NCI-H2227 treated with DMSO at 0.1 percent for 48 hours (cell line): Measurements from ENCODE around the gene RNF181.
"Not testable (repeated sequence)": the region's sequence is repeated elsewhere in the genome, so short reads cannot be mapped to it uniquely, and the experiment has no call there.

Source experiments
- DNase-seq: peaks from one replicate; lab custom pipeline; 2025; lab: John Stamatoyannopoulos, UW

Gene RNF181, protein sequence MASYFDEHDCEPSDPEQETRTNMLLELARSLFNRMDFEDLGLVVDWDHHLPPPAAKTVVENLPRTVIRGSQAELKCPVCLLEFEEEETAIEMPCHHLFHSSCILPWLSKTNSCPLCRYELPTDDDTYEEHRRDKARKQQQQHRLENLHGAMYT

DNA sequence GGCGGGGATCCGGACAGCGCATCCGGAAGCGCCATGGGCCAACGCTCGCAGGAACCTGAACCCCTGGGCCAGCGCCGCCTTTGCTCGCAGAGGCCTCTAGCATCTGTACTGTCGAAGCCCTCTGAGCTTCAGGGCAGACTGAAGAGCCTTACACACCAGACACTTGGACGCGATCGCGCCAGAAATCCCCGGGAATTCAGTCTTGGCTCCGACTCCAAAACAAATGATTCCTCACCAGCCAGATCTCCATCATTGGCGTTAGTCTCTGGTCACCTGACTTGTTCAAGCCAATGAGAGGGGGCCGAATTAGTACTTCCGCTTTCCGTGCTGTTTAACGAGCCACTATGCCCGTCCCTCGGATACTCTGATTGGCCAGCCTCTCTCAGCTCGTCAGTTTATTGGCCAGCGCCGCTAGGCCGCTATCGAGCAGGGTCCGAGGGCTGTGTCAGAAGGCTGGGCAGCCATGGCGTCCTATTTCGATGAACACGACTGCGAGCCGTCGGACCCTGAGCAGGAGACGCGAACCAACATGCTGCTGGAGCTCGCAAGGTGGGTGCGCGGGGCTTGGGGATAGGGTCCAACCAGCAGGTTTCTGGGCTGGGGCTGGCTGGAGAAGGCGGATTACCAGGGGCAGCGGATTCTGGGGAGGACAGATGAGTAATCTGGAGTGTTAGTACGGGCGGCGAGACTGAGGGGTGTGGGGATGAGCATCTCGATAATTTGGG lies at the start of gene RNF181:
Gene RNF181, plus strand, starts transcription at position 445 of the 725 bp plus-strand sequence. Its CDS starts 19 bp downstream, at position 464.
- peak; percentile 98 for DNase-seq

DNA sequence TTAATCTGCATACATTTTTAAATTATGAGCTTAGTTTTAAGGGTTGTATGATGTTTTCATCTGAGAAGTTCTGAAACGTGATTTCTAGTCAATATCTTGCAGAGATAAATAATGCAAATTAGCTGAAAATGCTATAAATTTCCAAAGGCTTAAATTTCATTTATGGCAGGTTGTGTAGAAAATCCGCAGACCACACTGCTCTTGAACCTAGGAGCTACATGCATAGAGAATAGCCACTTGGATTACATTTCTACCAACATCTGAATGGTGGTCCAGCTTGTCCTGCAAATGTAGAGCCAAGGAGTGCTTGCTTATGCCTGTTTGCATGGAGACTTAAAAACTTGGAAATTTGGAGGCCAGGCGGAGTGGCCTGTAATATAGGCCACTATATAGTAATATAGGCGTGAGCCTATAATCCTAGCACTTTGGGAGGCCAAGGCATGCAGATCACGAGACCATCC lies 49.7 kb upstream of the RNF181 start:
- DNase-seq, result no peak

DNA sequence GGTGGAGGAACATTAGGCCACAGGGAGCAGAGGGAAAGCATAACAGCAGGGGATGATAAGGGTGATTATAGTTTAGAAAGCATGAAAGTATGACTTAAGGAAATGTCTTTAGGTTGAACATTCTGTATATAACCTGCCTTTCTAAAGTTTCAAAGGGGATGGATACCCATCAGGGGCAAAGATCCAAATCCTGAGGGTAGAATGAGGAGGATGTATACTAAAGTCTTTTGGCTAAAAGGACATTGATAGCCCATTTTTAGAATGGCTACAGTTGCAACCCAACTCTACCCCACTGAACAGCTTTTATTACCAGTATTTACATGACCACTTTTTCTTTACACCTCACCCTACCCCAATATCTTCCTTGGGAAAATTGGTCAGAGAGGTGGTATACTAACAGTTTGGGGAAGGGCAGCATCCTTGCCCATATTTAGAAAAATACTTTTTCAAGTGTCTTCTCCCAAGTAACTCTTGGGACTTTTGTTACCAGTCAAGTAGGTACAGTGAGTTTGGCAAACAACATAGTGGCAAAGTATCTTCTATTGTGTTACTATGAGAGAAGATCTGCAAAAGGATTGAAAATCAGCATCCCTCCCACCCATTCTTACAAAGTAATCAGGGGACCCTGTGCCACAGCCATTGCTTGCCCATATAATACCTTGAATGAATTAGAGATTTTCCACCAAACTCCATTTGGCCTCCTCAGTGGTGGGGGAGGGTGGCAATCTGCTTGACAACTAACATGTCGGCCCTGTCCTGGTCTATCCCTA lies 48.3 kb upstream of the RNF181 start:
- no peak for DNase-seq

DNA sequence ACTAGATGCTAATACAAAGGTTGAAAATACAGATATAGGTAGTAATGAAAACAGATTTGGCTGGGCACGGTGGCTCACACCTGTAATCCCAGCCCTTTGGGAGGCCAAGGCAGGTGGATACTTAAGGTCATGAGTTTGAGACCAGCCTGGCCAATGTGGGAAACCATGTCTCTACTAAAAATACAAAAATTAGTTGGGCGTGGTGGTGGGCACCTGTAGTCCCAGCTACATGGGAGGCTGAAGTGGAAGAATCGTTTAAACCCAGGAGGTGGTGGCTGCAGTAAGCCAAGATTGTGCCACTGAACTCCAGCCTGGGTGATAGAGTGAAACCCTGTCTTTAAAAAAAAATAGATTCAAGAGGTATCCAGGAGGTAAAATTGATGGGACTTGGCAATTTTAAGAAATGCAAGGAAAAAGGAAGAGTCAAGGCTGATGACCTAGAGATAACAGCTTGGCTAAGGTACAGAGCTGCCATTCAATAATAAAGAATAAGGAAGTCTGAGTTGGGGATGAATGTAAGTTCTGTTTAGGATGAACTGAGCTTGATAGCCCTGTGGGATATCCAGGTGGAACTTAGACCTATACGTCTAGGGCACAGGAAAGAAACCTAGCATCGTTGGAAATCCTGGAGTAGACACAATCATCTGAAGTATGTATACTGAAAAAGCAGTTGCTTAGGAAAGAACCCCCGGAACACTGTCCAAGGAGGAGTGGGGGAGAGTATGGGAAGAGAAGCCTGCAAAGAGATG lies 47.5 kb upstream of the RNF181 start:
- no peak for DNase-seq

DNA sequence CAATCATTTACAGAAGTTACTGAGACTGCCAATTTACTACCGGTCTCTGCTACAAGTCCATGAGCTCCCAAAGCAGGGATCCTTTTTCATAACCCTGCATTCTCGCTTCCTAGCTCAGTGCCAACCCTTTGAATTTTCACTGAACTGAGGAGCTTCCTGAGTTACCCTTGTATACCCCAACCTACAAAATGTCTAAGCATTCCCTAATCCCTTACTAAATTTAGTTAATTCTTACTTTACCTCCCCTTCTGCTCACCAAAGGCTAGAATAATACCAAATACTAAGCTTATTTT lies 47.0 kb upstream of the RNF181 start:
- DNase-seq, result no peak

DNA sequence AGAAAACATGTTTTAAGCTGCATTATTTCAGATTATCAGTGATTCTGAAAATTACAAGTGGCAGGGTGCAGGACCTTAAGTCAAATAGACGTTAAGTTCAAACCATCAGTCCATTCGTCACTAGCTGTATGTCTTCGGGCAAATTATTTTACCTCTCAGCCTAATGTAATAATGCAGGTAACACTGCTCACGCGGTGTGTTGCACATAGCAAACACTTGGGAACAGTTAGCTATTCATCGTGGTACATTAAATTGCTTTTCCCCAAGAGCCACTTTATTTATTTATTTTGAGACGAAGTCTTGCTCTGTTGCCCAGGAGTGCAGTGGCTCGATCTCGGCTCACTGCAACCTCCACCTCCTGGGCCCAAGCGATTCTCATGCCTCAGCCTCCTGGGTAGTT lies 46.5 kb upstream of the RNF181 start:
- no peak for DNase-seq

DNA sequence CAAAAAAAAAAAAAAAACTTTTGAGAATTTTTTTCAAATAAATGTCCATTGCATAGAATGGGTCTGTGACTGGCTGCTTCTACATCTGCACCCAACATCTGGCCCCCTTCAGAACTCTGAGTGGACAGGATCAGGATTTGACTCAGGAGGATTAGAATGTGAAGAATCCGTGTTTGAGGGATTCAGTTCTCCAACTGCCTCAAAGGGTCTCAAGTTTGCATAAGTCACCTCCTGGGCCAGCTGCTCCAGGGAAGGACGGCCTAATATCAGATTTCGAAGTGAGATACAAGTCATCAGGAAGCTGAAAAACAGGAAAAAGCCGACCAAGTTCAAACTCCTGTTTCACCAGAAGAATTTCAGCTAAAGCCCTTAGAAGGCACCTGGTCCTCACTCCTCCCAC lies 45.7 kb upstream of the RNF181 start:
- no peak for DNase-seq

DNA sequence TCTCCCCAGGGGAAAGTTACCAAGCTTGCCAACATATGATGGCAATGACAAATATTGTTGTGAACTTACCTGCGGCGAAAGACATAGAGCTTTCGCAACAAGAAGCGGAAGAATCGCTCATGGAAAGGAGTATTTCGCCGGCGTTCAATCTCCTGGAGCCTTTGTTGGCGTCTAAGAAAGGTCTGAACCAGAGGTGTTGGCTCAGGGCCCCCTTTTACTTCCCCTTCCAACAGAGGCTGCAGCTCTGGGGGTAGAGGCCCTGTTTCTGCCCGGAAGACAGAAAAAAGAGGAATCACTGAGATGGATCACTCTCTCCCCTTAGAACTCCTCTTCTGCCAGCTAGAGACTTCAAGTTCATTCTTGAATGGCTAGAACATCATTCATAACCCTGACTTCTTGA lies 45.1 kb upstream of the RNF181 start:
- DNase-seq, result no peak

DNA sequence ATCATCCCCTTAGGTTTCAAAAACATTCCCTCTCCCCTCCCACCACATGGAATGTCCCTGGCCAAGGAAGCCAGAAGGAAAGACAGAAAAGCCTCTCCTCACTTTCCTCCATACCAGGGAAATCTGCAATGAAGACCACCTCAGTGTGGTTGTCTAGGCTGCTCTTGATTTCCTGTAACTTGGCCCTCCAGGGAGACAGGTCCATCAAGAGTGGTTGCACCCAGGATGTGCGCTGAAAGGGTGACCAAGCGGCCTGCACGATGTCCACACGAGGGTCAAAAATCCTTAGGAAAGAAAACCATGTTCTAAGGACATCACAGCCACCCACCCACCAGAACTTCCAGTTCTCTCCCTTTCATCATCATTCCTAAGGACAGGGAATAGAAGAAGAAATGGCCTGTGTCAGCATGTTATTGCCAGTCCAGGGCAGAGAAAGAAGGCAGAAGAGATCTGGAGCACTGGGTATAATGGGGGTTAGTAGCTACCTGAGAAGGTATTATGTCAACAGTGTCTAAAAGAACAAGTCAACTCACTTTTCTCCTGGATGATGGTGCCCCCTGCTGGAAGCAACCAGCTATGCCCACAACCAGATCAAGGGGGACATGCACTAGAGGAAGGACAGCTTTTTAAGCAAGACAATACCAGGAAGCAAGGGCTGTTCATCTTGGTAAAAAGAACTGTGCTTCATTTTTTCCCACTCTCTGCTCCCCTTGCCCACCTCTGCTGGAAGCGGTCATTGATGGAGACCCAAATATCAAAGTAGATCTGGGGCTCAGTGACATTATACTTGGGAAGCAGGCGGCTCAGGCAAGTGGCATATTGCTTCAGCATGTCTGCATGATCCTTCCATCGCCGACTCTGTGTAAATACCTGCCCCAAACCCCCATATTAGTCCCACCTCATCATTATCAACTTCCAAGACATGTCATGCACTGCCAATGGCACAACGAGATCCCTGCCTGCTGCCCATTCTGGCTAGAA lies 43.6 kb upstream of the RNF181 start:
- DNase-seq, result peak; percentile 80

DNA sequence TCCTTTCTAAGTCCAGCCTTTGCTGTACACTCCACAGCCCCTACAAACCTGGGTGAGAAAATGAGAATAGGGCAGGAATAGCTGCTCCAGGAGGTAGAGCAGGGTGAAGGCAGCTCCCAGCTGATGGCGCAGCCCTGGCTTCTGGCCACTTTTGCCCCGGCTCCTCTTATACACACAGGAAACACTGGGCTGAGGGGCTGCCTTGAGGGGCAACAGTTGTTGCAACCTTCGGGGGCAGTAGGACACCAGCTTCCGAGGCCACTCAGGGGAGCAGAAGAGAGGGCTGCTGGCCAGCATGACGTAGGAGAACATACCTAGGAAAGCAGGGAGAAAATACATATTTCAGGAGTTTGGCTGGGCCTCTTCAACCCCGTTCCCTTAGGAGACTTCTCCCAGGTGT lies 42.4 kb upstream of the RNF181 start:
- DNase-seq, result no peak

DNA sequence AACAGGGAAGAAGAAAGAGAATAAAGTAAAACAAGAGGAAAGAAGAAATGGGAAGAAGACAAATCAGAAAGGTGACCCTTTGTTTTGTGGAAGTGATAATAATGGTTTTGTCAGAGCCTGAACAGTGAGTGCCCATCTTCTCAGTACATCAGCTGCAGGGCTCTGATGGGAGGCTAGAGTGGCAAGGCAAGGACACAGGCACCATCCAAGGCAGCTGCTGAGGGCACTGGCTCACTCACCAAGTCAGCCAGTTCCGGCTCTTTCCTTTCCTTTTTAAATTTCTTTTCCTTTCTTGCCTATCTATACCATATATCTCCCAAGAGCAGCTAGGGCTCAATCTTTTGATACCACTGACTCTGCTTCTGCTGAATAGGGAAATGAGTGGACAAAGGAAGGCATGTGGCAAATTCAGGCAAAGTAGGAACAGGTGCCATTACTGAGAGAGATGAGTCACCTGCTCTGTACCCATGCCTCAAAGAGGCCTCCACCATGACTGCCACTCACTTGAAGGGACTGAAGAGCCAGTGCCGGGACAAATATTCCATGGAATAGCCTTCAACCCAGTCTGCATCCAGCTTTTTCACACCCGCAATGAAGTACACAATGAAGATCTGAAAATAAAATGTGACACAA lies 40.4 kb upstream of the RNF181 start:
- DNase-seq, result no peak

DNA sequence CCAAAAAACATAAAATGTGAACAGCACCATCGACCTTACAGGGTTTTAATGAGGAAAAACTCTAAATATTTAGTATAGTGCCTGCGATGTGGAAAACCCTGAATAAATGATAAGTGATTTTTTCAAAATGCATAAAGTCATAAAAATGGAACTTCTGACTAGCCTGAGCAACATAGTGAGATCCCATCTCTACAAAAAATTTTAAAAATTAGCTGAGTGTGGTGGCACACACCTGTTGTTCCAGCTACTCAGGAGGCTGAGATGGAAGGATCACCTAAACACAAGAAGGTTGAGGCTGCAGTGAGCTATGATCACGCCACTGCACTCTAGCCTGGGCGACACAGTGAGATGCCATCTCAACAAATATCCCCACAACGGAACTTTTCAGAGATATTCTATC lies 38.4 kb upstream of the RNF181 start:
- DNase-seq, result no peak

DNA sequence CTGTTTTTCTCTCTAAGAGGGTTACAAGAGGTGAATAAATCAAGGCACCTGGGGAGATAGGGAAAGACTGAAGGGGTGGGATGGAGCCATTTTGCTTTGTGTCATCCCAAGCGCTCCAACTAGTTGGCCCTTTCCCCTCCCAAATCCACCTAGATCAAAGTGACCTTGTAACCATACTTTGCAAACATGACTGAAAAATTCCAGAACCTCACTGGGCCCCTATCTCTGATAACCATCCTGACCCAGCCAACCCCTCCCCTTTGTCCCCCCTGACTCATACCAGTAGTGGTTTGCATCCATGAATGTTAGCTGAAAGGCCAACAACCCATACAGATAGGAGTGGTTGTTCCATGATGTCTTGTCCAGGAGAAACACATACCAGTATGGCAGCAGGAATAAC lies 37.4 kb upstream of the RNF181 start:
- DNase-seq, result no peak

DNA sequence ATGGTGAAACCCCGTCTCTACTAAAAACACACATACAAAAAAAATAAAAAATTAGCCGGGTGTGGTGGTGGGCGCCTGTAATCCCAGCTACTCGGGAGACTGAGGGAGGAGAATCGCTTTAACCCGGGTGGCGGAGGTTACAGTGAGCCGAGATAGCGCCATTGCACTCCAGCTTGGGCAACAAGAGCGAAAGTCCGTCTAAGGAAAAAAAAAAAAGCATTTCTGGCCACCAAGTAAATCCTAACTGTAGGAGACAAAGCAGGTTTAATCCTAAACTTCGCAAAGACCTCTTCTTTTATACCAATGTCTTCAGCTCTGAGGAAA lies 35.2 kb upstream of the RNF181 start:
- not testable (repeated sequence) for DNase-seq

DNA sequence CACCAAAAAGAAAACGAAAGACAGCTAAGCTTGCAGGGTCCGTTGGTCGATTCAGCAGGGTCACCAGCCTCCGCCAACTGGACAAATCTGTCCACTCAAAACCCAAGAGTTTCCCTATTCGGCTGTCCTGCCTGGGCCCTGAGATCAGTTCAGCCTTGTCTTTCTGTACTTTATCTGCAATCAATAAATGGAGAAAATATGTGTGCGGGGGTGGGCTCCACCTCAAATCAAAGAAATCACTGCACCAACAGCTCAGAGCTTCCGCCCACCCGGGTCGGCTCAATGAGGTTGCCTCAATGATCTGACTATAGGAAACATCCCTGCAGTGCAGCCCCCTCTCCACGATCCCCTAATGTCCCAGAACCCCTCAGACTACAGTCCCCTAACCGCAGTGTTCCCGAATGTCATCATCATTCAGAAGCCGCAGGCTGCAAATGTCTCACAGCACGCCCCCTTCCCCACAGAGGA lies 34.7 kb upstream of the RNF181 start:
- DNase-seq, result no peak

DNA sequence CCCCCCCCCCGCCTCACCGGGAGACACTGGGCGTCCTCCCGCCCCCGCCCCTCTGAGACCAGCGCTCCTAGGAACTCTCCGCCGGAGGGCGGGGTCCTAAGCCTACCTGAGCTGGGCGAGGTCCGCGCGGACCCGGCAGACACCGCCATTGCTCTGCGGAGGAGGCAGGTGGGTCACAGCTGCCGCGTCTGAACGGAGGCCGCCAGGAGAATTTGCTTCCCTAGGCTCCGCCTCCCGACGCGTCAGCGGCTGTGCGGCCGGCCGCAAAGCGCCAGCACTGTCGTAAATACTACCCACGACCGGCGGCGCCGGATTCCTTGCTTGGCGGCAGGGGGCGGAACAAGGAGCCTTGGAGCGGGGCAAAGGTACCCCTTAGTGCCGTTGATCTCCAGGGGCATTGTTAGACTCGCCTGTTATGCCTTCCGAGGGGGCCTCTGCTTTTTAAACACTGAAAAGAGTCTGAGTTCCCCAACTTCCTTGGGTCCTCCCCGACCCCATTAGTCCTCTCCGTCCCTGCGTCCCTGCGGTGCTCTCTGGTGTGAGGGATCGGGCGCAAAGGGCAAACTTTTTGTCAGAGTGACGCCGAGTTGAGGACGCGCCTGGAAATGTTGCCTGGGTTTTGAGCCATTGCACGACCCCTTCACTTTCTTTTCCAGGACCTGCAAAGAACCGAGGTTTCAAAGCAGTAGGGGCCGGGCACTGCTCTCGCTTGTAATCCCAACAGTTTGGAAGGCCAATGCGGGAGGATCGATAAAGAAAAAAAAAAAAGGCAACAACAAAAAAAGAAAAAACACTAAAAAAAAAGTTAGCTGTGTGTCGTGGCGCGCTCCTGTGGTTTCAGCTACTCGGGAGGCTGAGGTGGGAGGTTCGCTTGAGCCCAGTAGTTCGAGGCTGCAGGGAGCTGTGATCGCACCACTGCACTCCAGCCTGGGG lies 34.0 kb upstream of the RNF181 start, which contains the start of gene GGCX:
Gene GGCX, minus strand, starts transcription at position 214 of the 933 bp plus-strand sequence. Its CDS starts 65 bp downstream, at position 149.
- peak; percentile 96 for DNase-seq

DNA sequence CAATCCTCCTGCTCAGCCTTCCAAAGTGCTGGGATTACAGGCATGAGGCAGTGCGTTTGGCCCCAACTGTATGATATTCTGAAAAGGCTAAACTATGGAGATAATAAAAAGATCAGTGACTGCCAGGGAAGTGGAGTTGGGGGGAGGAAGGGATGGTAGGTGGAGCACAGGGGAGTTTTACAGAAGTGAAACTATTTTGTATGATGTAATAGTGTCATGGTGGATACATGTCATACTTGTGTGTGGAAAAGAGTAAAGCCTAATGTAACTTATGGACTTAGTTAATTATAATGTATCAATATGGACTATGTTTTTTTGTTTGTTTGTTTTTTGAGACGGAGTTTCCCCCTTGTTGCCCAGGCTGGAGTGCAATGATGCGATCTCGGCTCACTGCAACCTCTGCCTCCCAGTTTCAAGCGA lies 31.4 kb upstream of the RNF181 start:
- no peak for DNase-seq

DNA sequence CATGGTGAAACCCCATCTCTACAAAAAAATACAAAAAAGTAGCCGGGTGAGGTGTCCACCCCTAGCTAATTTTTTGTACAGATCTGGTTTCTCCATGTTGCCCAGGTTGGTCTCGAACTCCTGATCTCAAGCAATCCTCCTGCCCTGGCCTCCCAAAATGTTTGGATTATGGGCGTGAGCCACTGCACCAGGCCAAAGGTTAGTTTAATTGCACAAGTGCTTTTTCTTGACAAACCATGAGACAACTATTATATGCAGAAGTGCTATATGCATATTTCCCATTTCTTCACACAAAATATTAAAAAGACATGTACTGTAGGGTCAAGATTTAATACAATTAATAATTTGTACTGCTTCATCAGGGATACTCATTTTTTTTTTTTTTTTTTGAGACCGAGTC lies 29.3 kb upstream of the RNF181 start:
- DNase-seq, result no peak

DNA sequence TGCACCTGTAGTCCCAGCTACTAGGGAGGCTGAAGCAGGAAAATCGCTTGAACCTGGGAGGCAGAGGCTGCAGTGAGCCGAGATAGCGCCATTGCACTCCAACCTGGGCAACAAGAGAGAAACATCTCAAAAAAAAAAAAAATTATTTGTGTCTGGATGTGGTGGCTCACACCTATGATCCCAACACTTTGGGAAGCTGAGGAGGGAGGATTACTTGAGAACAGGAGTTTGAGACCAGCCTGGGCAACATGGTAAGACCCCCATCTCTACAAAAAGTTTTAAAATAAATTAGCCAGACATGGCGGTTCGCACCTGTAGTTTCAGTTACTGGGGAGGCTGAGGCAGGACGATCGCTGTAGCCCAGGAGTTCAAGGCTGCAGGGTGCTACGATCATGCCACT lies 19.8 kb upstream of the RNF181 start:
- DNase-seq, result no peak

DNA sequence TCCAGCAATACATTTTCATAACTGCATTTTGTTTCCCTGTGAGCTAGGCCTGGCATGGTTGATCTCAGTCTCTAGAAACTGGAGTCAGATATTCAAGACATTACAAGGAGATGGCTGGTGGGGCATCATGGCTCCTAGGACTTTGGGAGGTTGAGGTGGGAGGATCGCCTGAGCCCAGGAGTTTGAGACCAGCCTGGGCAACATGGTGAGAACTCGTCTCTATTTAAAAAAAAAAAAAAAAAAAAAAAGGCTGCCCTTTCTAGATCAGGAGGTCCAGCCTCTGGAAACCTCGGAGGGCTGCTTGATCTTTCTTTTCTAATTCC lies 18.5 kb upstream of the RNF181 start:
- DNase-seq, result no peak
